ENCODE data around the gene OSGEP.

OSGEP gene

GRCh38 chr14:20417250-20418186, 37.1 kb downstream of the OSGEP start:
- Histone ChIP-seq H3K9me3 (ENCODE audit: low read length) (no peaks in the 10 kb centered on the region), H2AFZ (ENCODE audit: low read depth, low read length) (no peak overlapping the region), H3K36me3 (ENCODE audit: insufficient read depth, low read length) (no peaks in the 10 kb centered on the region), H3K27me3 (ENCODE audit: insufficient read depth, low read length) (peaks cover 11% of the 10 kb centered on the region), H3K4me1 (ENCODE audit: insufficient read depth, low read length) (peaks cover 15% of the 10 kb centered on the region), H3K4me3 (ENCODE audit: low read length) (no peak overlapping the region)

DNA sequence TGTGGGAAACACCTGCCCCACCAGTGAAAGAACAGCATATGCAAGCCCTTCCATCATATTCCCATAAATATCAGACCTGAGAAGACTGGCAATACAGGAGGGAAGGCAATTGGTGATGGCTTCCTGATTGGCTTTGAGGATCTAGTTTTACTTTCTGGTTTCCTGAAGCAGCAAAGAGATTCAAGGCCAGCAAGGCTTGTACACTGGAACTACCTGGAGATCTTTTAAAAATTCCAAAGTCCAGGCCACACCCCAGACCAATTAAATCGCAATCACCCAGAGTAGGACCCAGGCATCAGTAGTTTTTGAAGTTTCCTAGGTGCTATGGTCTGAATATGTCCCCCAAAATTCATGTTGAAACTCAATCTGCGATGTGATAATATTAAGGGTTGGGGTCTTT, 38.4 kb downstream of the OSGEP start:
- Histone ChIP-seq H2AFZ (ENCODE audit: low read depth, low read length) (no peak overlapping the region), H3K4me1 (ENCODE audit: insufficient read depth, low read length) (peaks cover 15% of the 10 kb centered on the region), H3K9me3 (ENCODE audit: low read length) (no peaks in the 10 kb centered on the region), H3K36me3 (ENCODE audit: insufficient read depth, low read length) (no peaks in the 10 kb centered on the region), H3K27me3 (ENCODE audit: insufficient read depth, low read length) (peaks cover 11% of the 10 kb centered on the region), H3K4me3 (ENCODE audit: low read length) (no peak overlapping the region)

- peaks cover 14% of the 10 kb centered on the region for H3K4me1 ChIP-seq (ENCODE audit: insufficient read depth, low read length)
- no peaks in the 10 kb centered on the region for H3K36me3 ChIP-seq (ENCODE audit: insufficient read depth, low read length)
- H2AFZ ChIP-seq (ENCODE audit: low read depth, low read length): no peak overlapping the region
- H3K9me3 ChIP-seq (ENCODE audit: low read length): no peaks in the 10 kb centered on the region
- H3K4me3 ChIP-seq (ENCODE audit: low read length): no peak overlapping the region
- peaks cover 11% of the 10 kb centered on the region for H3K27me3 ChIP-seq (ENCODE audit: insufficient read depth, low read length)
Observed at GRCh38 chr14:20415782-20416206, 38.8 kb downstream of the OSGEP start.

- H3K4me1 ChIP-seq (ENCODE audit: insufficient read depth, low read length): peaks cover 14% of the 10 kb centered on the region
- no peaks in the 10 kb centered on the region for H3K36me3 ChIP-seq (ENCODE audit: insufficient read depth, low read length)
- no peaks in the 10 kb centered on the region for H3K9me3 ChIP-seq (ENCODE audit: low read length)
- peak overlapping the region; percentile 66 for H3K4me3 ChIP-seq (ENCODE audit: low read length)
- H2AFZ ChIP-seq (ENCODE audit: low read depth, low read length): peak overlapping the region; percentile 96
- H3K27me3 ChIP-seq (ENCODE audit: insufficient read depth, low read length): peaks cover 5% of the 10 kb centered on the region
Observed at GRCh38 chr14:20413744-20414082, 40.9 kb downstream of the OSGEP start.

- Histone ChIP-seq H3K27me3 (ENCODE audit: insufficient read depth, low read length) (no peaks in the 10 kb centered on the region), H3K9me3 (ENCODE audit: low read length) (no peaks in the 10 kb centered on the region), H3K4me1 (ENCODE audit: insufficient read depth, low read length) (peaks cover 14% of the 10 kb centered on the region), H3K36me3 (ENCODE audit: insufficient read depth, low read length) (peaks cover 3% of the 10 kb centered on the region), H3K4me3 (ENCODE audit: low read length) (peak within 1 kb of the TSS; percentile 66), H2AFZ (ENCODE audit: low read depth, low read length) (peak within 1 kb of the TSS; percentile 96)
Observed at GRCh38 chr14:20412876-20413743, 41.5 kb downstream of the OSGEP start, which contains the start of gene TEP1. Gene TEP1 (minus strand): TSS chr14:20413501. CDS start chr14:20408439, 5,062 bp downstream.

DNA sequence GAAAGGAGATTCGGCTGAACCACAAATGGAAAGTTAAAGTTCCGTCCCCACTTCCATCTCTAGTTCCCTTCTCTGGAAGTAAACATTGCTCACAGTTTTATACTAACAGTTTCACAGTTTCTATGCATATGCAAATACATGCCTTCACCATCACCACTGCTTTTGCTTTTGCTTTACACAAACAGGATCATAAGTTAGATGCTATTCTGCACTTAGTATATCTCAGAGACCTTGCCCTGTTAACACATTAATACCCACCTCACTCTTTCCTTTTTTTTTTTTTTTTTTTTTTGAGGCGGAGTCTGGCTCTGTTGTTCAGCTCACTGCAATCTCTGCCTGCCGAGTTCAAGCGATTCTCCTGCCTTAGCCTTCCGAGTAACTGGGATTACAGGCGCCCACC, 42.2 kb downstream of the OSGEP start:
- Histone ChIP-seq H3K4me1 (ENCODE audit: insufficient read depth, low read length) (peaks cover 14% of the 10 kb centered on the region), H2AFZ (ENCODE audit: low read depth, low read length) (peak overlapping the region; percentile 96), H3K4me3 (ENCODE audit: low read length) (peak overlapping the region; percentile 66), H3K27me3 (ENCODE audit: insufficient read depth, low read length) (no peaks in the 10 kb centered on the region), H3K36me3 (ENCODE audit: insufficient read depth, low read length) (peaks cover 10% of the 10 kb centered on the region), H3K9me3 (ENCODE audit: low read length) (no peaks in the 10 kb centered on the region)

GRCh38 chr14:20409226-20409625, 45.4 kb downstream of the OSGEP start:
- Histone ChIP-seq H3K4me1 (ENCODE audit: insufficient read depth, low read length) (peaks cover 13% of the 10 kb centered on the region), H3K9me3 (ENCODE audit: low read length) (no peaks in the 10 kb centered on the region), H3K36me3 (ENCODE audit: insufficient read depth, low read length) (peaks cover 24% of the 10 kb centered on the region), H3K27me3 (ENCODE audit: insufficient read depth, low read length) (no peaks in the 10 kb centered on the region), H3K4me3 (ENCODE audit: low read length) (no peak overlapping the region), H2AFZ (ENCODE audit: low read depth, low read length) (no peak overlapping the region)

GRCh38 chr14:20403521-20403920, 51.1 kb downstream of the OSGEP start:
- Histone ChIP-seq H3K9me3 (ENCODE audit: low read length) (no peaks in the 10 kb centered on the region), H2AFZ (ENCODE audit: low read depth, low read length) (no peak overlapping the region), H3K27me3 (ENCODE audit: insufficient read depth, low read length) (no peaks in the 10 kb centered on the region), H3K4me3 (ENCODE audit: low read length) (no peak overlapping the region), H3K4me1 (ENCODE audit: insufficient read depth, low read length) (no peaks in the 10 kb centered on the region), H3K36me3 (ENCODE audit: insufficient read depth, low read length) (peaks cover 45% of the 10 kb centered on the region)

DNA sequence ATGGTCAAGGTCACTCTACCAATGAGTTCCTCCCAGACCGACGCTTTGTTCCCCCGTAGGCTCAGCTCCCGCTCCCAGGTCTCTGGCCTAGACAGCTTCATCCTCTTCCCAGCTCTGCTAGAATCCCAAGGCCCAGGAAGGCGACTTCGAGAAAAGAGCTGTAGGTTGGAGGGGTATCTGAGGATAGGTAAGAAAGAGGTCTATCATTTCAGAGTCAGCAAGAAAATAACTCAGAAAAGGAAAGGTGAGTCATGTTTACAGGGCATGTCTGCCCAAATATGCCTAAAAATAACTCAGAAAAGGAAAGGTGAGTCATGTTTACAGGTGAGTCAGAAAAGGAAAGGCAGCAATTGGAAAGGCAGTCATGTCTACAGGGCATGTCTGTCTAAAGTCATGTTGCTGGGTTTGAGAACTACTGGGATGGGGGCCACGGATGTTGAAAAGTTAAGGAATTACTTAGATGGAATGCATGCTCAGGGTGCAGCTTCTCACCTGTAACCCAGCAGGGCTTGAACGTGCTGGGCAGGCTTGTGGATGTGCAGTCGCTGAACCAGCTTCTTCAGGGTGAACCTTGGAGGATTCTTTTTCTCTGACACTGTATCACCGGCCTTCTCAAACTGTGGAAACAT, 53.5 kb downstream of the OSGEP start:
- peaks cover 35% of the 10 kb centered on the region for H3K36me3 ChIP-seq (ENCODE audit: insufficient read depth, low read length)
- no peaks in the 10 kb centered on the region for H3K9me3 ChIP-seq (ENCODE audit: low read length)
- H3K4me1 ChIP-seq (ENCODE audit: insufficient read depth, low read length): no peaks in the 10 kb centered on the region
- no peaks in the 10 kb centered on the region for H3K27me3 ChIP-seq (ENCODE audit: insufficient read depth, low read length)
- H3K4me3 ChIP-seq (ENCODE audit: low read length): no peak overlapping the region
- no peak overlapping the region for H2AFZ ChIP-seq (ENCODE audit: low read depth, low read length)

DNA sequence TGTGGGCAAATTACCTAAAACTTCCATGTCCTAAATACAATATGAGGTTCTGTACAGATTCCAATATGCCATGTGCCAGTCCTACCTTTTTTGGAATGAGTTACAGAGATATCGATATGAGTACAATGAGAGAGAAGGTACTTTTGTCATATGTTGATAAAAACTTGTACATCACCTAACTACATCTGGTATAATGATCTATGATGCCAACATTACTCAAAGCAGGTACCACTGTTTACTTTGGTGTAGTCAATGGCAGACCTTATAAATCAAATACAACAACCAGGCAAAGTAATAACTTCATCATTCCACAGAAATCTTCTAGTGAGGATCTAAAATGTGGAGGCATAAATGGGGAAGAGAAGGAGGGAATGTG, 54.0 kb downstream of the OSGEP start:
- Histone ChIP-seq H3K4me1 (ENCODE audit: insufficient read depth, low read length) (no peaks in the 10 kb centered on the region), H3K4me3 (ENCODE audit: low read length) (no peak overlapping the region), H2AFZ (ENCODE audit: low read depth, low read length) (no peak overlapping the region), H3K36me3 (ENCODE audit: insufficient read depth, low read length) (peaks cover 40% of the 10 kb centered on the region), H3K9me3 (ENCODE audit: low read length) (no peaks in the 10 kb centered on the region), H3K27me3 (ENCODE audit: insufficient read depth, low read length) (no peaks in the 10 kb centered on the region)

GRCh38 chr14:20397511-20397910, 57.1 kb downstream of the OSGEP start:
- Histone ChIP-seq H3K27me3 (ENCODE audit: insufficient read depth, low read length) (no peaks in the 10 kb centered on the region), H3K4me3 (ENCODE audit: low read length) (no peak overlapping the region), H3K9me3 (ENCODE audit: low read length) (no peaks in the 10 kb centered on the region), H2AFZ (ENCODE audit: low read depth, low read length) (no peak overlapping the region), H3K4me1 (ENCODE audit: insufficient read depth, low read length) (no peaks in the 10 kb centered on the region), H3K36me3 (ENCODE audit: insufficient read depth, low read length) (peaks cover 40% of the 10 kb centered on the region)
